A673 (cell line): ENCODE data around the gene RNF145. TPM values are rescaled to one million over a fixed set of nuclear protein-coding genes. Genes with fewer than 3 reads are reported as not detected.

Experiments used
- BruUV-seq: library from RNA; stranded (reverse); fragments of 400-500 nt; replicated peaks from 2 replicates; lab custom pipeline; 2021; lab: Mats Ljungman, UMichigan
- CTCF ChIA-PET: fragments of 300-600 bp; sonication (Branson Sonifier 250); formaldehyde crosslinking; loops from one replicate; lab custom pipeline; 2022; ENCODE audit warnings: antibody characterized with exemption; lab: Charles Lee
- POLR2A ChIA-PET: fragments of 300-600 bp; sonication (Branson Sonifier 250); formaldehyde crosslinking; loops from one replicate; lab custom pipeline; 2022; ENCODE audit warnings: antibody characterized with exemption; ENCODE audit not compliant: low non-redundant PET; lab: Charles Lee
- DNase-seq: peaks from one replicate; pipeline ENCODE4 v3.0.0-alpha.2; 2015; ENCODE audit warnings: low spot score
- H3K27ac ChIP-seq: fragments of 200-600 bp; sonication (generic); 2 replicates; pipeline ENCODE4 v1.5.1; 2016; ENCODE audit warnings: mixed run types, low read depth, mild to moderate bottlenecking, mixed read lengths, antibody characterized with exemption, low read length; ENCODE audit not compliant: poor library complexity, severe bottlenecking
- H3K27me3 ChIP-seq: fragments of 200-600 bp; sonication (generic); replicated peaks from 2 replicates; pipeline ENCODE4 v1.6.1; 2017; ENCODE audit warnings: mixed run types, low read depth, mild to moderate bottlenecking, mixed read lengths, antibody characterized with exemption, low read length; ENCODE audit not compliant: insufficient read depth, poor library complexity
- H3K36me3 ChIP-seq: fragments of 200-600 bp; sonication (generic); 2 replicates; pipeline ENCODE4 v1.6.1; 2016; ENCODE audit warnings: mixed run types, mild to moderate bottlenecking, mixed read lengths, antibody characterized with exemption, low read length; ENCODE audit not compliant: insufficient read depth, poor library complexity, severe bottlenecking
- H3K4me1 ChIP-seq: fragments of 200-600 bp; sonication (generic); 2 replicates; pipeline ENCODE4 v1.6.1; 2017; ENCODE audit warnings: mixed run types, mild to moderate bottlenecking, mixed read lengths, antibody characterized with exemption, low read length; ENCODE audit not compliant: insufficient read depth, poor library complexity, severe bottlenecking
- H3K4me3 ChIP-seq: fragments of 200-600 bp; sonication (generic); 2 replicates; pipeline ENCODE4 v1.5.1; 2016; ENCODE audit warnings: low read depth, mixed run types, mild to moderate bottlenecking, mixed read lengths, low read length; ENCODE audit not compliant: poor library complexity, severe bottlenecking
- H3K9me3 ChIP-seq: fragments of 200-600 bp; sonication (generic); 2 replicates; pipeline ENCODE4 v1.6.1; 2016; ENCODE audit warnings: mixed run types, low read depth, mild to moderate bottlenecking, mixed read lengths, antibody characterized with exemption, low read length; ENCODE audit not compliant: poor library complexity, severe bottlenecking
- CTCF ChIP-seq: fragments of 300-800, 200-600 bp; sonication (generic); conservative IDR thresholded peaks from 2 replicates; pipeline ENCODE4 v1.5.1; 2017; ENCODE audit warnings: low read depth, mild to moderate bottlenecking, antibody characterized with exemption, low read length, moderate library complexity, mixed read lengths
- EZH2 ChIP-seq: fragments of 200-600 bp; sonication (generic); IDR thresholded peaks from 2 replicates; pipeline ENCODE4 v1.6.1; 2017; ENCODE audit warnings: borderline replicate concordance, low read depth, mild to moderate bottlenecking, mixed read lengths, antibody characterized with exemption, low read length; ENCODE audit not compliant: poor library complexity, severe bottlenecking
- intact Hi-C: fragments of 100-400 bp; cut with micrococcal nuclease; formaldehyde crosslinking; loops from one replicate; pipeline ENCODE4 v1.10.0; 2022; ENCODE audit not compliant: unreplicated experiment
- total RNA-seq: library from RNA; stranded (reverse); gene quantifications from 2 replicates; pipeline ENCODE4 v1.2.3, GENCODE V29; 2021

RNF145 gene
- total RNA-seq, 1 experiment from 2014 or later = 132 TPM

GRCh38 chr5:159210210-159210661 is 883 bp upstream of the RNF145 start:
- CTCF ChIA-PET = no interaction called here
- no peaks in the 10 kb centered on the region for H3K36me3 ChIP-seq
- peak overlapping the region; percentile 75 for H3K4me3 ChIP-seq
- DNase-seq = peak; percentile 7
- H3K9me3 ChIP-seq = no peaks in the 10 kb centered on the region
- H3K4me1 ChIP-seq = peaks cover 54% of the 10 kb centered on the region
- BruUV-seq = no TSS peak
- no peak for TF ChIP-seq EZH2
- TF ChIP-seq CTCF = no peak
- POLR2A ChIA-PET = no interaction called here
- no peaks in the 10 kb centered on the region for H3K27me3 ChIP-seq
- intact Hi-C loops = no loop called here
- peak overlapping the region; percentile 96 for H3K27ac ChIP-seq

- no peaks in the 10 kb centered on the region for H3K27me3 ChIP-seq
- H3K36me3 ChIP-seq = no peaks in the 10 kb centered on the region
- DNase-seq = peak; percentile 39
- intact Hi-C loops = loop anchor here (2.0 to 5.0 kb wide), 2 partner anchors 51 to 54 kb away; partner anchors contain the start of gene UBLCP1
- no TSS peak for BruUV-seq
- H3K9me3 ChIP-seq = no peaks in the 10 kb centered on the region
- POLR2A ChIA-PET = no interaction called here
- peaks cover 64% of the 10 kb centered on the region for H3K4me1 ChIP-seq
- no peak for TF ChIP-seq EZH2
- no peak for TF ChIP-seq CTCF
- peak overlapping the region; percentile 75 for H3K4me3 ChIP-seq
- CTCF ChIA-PET = no interaction called here
- H3K27ac ChIP-seq = peak overlapping the region; percentile 96
These were observed 577 bp downstream of the RNF145 start for GRCh38 chr5:159208514-159209437.

- CTCF ChIA-PET = no interaction called here
- peak; percentile 83 for DNase-seq
These were observed 1.5 kb downstream of the RNF145 start for GRCh38 chr5:159207686-159208513.

More at GRCh38 chr5:159207686-159208513, 1.5 kb downstream of the RNF145 start:
- intact Hi-C loops = loop anchor here (2.0 to 5.0 kb wide), 2 partner anchors 51 to 55 kb away; partner anchors contain the start of gene UBLCP1
- Histone ChIP-seq H3K9me3 (no peaks in the 10 kb centered on the region), H3K4me1 (peaks cover 59% of the 10 kb centered on the region), H3K27ac (peak overlapping the region; percentile 96), H3K27me3 (no peaks in the 10 kb centered on the region), H3K4me3 (peak overlapping the region; percentile 75), H3K36me3 (peaks cover 4% of the 10 kb centered on the region)
- POLR2A ChIA-PET = interaction anchor here (0.5 to 0.6 kb wide), 2 partner anchors 14 to 864 kb away, joined by 3 to 5 read pairs; no protein-coding TSS in a partner anchor
- TSS peak; percentile 67 for BruUV-seq
- TF ChIP-seq CTCF = no peak
- no peak for TF ChIP-seq EZH2
